ENCODE measurements around the gene ST3GAL3. TPM values are rescaled to one million over a fixed set of nuclear protein-coding genes. Genes with fewer than 3 reads are reported as not detected.

ST3GAL3 gene
- total RNA-seq, 1 experiment from 2014 or later, result 26.8 TPM

- Histone ChIP-seq H3K27me3 (replicated peaks; ENCODE audit: insufficient read depth, low read depth, low read length, poor library complexity) (no peaks in the 10 kb centered on the region), H3K4me1 (ENCODE audit: insufficient read depth, low read length, poor library complexity, severe bottlenecking) (no peaks in the 10 kb centered on the region), H3K9me3 (ENCODE audit: low read depth, low read length, poor library complexity, severe bottlenecking) (no peaks in the 10 kb centered on the region), H3K27ac (ENCODE audit: low read depth, low read length, poor library complexity, severe bottlenecking) (no peak overlapping the region), H3K4me3 (ENCODE audit: low read depth, low read length, poor library complexity, severe bottlenecking) (no peak overlapping the region), H3K36me3 (ENCODE audit: insufficient read depth, low read length, poor library complexity, severe bottlenecking) (peaks cover 95% of the 10 kb centered on the region)
- intact Hi-C loops (cut with micrococcal nuclease; ENCODE audit: unreplicated experiment), result no loop called here
- TF ChIP-seq EZH2 (IDR thresholded peaks at IDR 0.05; ENCODE audit: borderline replicate concordance, low read depth, low read length, poor library complexity, severe bottlenecking), result no peak
- no peak for TF ChIP-seq CTCF (conservative IDR thresholded peaks at IDR 0.05; ENCODE audit: low read depth, low read length)
- BruUV-seq (replicated peaks), result no TSS peak
- DNase-seq (ENCODE audit: low spot score), result no peak
- CTCF ChIA-PET, result no interaction called here
- POLR2A ChIA-PET (ENCODE audit: low non-redundant PET), result no interaction called here
These were observed 18.7 kb upstream of the ST3GAL3 start for GRCh38 chr1:43688594-43689000.

GRCh38 chr1:43689289-43689688 lies 18.0 kb upstream of the ST3GAL3 start:
- intact Hi-C loops (cut with micrococcal nuclease; ENCODE audit: unreplicated experiment), result no loop called here
- no peak for DNase-seq (ENCODE audit: low spot score)
- TF ChIP-seq EZH2 (IDR thresholded peaks at IDR 0.05; ENCODE audit: borderline replicate concordance, low read depth, low read length, poor library complexity, severe bottlenecking) (no peak), CTCF (conservative IDR thresholded peaks at IDR 0.05; ENCODE audit: low read depth, low read length) (no peak)
- Histone ChIP-seq H3K27ac (ENCODE audit: low read depth, low read length, poor library complexity, severe bottlenecking) (no peak overlapping the region), H3K4me1 (ENCODE audit: insufficient read depth, low read length, poor library complexity, severe bottlenecking) (no peaks in the 10 kb centered on the region), H3K36me3 (ENCODE audit: insufficient read depth, low read length, poor library complexity, severe bottlenecking) (peaks cover 95% of the 10 kb centered on the region), H3K27me3 (replicated peaks; ENCODE audit: insufficient read depth, low read depth, low read length, poor library complexity) (no peaks in the 10 kb centered on the region), H3K4me3 (ENCODE audit: low read depth, low read length, poor library complexity, severe bottlenecking) (no peak overlapping the region), H3K9me3 (ENCODE audit: low read depth, low read length, poor library complexity, severe bottlenecking) (no peaks in the 10 kb centered on the region)
- ChIA-PET POLR2A (ENCODE audit: low non-redundant PET) (interaction anchor here (0.7 kb wide), 1 partner anchor 39 kb away, joined by 4 read pairs; no protein-coding TSS in a partner anchor), CTCF (no interaction called here)
- no TSS peak for BruUV-seq (replicated peaks)

GRCh38 chr1:43691871-43692815 lies 15.2 kb upstream of the ST3GAL3 start:
- DNase-seq (ENCODE audit: low spot score), result no peak
- intact Hi-C loops (cut with micrococcal nuclease; ENCODE audit: unreplicated experiment), result no loop called here
- ChIA-PET POLR2A (ENCODE audit: low non-redundant PET) (no interaction called here), CTCF (no interaction called here)
- no peak overlapping the region for H3K4me3 ChIP-seq (ENCODE audit: low read depth, low read length, poor library complexity, severe bottlenecking)
- H3K9me3 ChIP-seq (ENCODE audit: low read depth, low read length, poor library complexity, severe bottlenecking), result no peaks in the 10 kb centered on the region
- peaks cover 99% of the 10 kb centered on the region for H3K36me3 ChIP-seq (ENCODE audit: insufficient read depth, low read length, poor library complexity, severe bottlenecking)
- BruUV-seq (replicated peaks), result no TSS peak
- H3K27ac ChIP-seq (ENCODE audit: low read depth, low read length, poor library complexity, severe bottlenecking), result no peak overlapping the region
- H3K4me1 ChIP-seq (ENCODE audit: insufficient read depth, low read length, poor library complexity, severe bottlenecking), result no peaks in the 10 kb centered on the region
- TF ChIP-seq CTCF (conservative IDR thresholded peaks at IDR 0.05; ENCODE audit: low read depth, low read length) (no peak), EZH2 (IDR thresholded peaks at IDR 0.05; ENCODE audit: borderline replicate concordance, low read depth, low read length, poor library complexity, severe bottlenecking) (no peak)
- no peaks in the 10 kb centered on the region for H3K27me3 ChIP-seq (replicated peaks; ENCODE audit: insufficient read depth, low read depth, low read length, poor library complexity)

Data from A673 (cell line).